GM19397 (cell line): ENCODE measurements around the gene CCDC40.
"Not testable (repeated sequence)": the region's sequence is repeated elsewhere in the genome, so short reads cannot be mapped to it uniquely, and the experiment has no call there.

Experiments
- ATAC-seq: cut with Tn5 transposase; IDR thresholded peaks from one replicate; pipeline ENCODE4 v1.9.1; 2021; ENCODE audit warnings: mild to moderate bottlenecking, moderate library complexity; ENCODE audit not compliant: unreplicated experiment

CCDC40 gene

DNA sequence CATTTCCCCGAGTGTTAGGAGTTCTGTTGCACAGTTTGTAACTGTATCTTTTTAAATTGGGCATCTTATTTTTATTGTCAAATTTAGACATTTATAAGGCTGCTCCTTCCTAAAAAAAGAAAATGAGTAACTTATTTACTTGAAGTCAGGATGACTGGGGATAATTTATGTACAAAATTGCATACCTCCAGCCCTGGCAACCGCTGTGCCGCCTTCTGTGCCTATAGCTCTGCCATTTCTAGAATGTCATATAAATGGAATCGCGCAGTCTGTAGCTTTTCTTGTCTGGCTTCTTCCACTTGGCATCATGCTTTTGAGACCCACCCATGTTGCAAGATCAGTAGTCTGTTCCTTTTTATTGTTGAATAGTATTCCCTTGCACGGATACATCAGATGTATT lies 36.0 kb downstream of the CCDC40 start:
- no peak for ATAC-seq

- ATAC-seq = no peak
These were observed 43.6 kb downstream of the CCDC40 start for GRCh38 chr17:80080081-80080480.

GRCh38 chr17:80081596-80081995 lies 45.2 kb downstream of the CCDC40 start:
- no peak for ATAC-seq

GRCh38 chr17:80082403-80083135 lies 46.1 kb downstream of the CCDC40 start:
- no peak for ATAC-seq

- no peak for ATAC-seq
These were observed 46.8 kb downstream of the CCDC40 start for GRCh38 chr17:80083136-80083661.

- ATAC-seq = no peak
These were observed 48.3 kb downstream of the CCDC40 start for GRCh38 chr17:80084773-80085172.

DNA sequence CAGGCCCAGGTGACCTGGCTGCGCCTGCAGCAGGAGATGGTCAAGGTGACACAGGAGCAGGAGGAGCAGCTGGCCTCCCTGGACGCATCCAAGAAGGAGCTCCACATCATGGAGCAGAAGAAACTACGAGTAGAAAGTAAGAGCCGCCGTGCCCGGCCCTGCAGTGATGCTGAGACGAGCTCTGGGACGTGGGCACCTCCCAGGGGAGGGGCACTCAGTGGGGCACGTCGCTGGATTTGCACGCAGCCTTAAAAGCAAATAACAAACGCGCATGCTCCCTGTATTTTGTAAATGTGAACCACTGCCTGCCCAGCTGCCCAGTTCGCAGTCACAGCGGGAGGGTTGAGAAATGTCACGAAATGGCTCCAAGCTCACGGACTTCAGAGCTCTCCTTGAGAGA lies 49.6 kb downstream of the CCDC40 start:
- ATAC-seq = no peak

GRCh38 chr17:80086616-80087015 lies 50.2 kb downstream of the CCDC40 start:
- no peak for ATAC-seq

DNA sequence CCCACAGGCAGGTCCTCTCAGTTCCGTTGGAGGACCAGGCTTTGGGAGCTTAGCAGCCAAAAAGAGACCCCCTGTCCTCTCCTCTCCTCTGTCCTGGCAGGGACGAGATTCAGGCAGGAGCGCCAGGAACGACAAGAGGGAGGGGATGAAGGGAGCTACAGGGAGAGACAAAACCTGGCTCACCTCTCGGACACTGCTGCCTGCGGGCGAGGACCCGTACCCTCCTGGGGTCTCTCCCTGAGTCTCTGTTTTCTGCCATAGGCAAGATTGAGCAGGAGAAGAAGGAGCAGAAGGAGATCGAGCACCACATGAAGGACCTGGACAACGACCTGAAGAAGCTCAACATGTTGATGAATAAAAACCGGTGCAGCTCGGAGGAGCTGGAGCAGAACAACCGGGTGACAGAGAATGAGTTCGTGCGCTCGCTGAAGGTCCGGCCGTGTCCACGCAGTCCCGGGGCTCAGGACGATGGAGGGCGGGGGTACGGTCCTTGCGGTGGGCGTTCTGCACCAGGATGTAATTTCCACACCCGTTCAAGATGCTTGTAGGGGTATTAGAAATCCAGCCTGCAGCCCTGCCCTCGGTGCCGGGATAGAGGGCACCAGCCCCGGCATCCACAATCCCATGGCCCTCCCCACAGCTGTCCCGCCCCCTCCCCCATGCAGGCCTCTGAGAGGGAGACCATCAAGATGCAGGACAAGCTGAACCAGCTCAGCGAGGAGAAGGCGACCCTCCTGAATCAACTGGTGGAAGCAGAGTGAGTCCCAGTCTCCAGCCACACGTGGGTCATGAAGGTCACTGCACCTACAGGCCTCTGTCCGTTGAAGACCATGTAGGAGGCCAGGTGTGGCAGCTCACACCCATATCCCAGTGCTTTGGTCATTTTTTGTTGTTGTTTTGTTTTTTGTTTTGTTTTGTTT lies 51.2 kb downstream of the CCDC40 start:
- ATAC-seq = no peak

DNA sequence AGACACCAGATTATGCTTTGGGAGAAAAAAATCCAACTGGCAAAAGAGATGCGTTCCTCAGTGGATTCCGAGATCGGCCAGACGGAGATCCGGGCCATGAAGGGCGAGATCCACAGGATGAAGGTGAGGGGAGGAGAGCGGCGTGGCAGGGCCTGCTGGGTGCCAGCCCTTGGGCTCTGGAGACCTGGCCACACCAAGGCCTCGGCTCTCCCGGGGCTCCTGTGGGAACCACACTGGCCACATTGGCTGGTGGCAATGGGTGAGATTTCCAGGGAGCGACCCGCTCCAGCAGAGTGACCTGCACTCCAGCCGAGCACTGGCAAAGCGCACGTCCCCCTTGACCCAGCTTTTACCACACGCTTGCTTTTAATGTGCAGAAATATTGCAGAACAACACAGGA lies 53.3 kb downstream of the CCDC40 start:
- no peak for ATAC-seq

DNA sequence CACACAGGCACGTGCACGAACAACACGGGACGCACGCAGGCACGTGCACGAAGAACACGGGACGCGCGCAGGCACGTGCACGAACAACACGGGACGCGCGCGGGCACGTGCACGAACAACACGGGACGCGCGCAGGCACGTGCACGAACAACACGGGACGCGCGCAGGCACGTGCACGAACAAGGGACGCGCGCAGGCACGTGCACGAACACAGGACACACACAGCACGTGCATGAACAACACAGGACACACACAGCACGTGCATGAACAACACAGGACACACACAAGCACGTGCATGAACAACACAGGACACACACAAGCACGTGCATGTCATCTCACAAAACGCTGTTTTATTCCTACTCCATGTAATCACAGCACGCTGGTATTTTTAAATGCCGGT lies 53.7 kb downstream of the CCDC40 start:
- ATAC-seq = not testable (repeated sequence)

GRCh38 chr17:80091376-80091775 lies 54.9 kb downstream of the CCDC40 start:
- ATAC-seq = no peak

- no peak for ATAC-seq
These were observed 56.5 kb downstream of the CCDC40 start for GRCh38 chr17:80092959-80093358.

GRCh38 chr17:80095038-80095843 lies 58.8 kb downstream of the CCDC40 start:
- ATAC-seq = no peak

DNA sequence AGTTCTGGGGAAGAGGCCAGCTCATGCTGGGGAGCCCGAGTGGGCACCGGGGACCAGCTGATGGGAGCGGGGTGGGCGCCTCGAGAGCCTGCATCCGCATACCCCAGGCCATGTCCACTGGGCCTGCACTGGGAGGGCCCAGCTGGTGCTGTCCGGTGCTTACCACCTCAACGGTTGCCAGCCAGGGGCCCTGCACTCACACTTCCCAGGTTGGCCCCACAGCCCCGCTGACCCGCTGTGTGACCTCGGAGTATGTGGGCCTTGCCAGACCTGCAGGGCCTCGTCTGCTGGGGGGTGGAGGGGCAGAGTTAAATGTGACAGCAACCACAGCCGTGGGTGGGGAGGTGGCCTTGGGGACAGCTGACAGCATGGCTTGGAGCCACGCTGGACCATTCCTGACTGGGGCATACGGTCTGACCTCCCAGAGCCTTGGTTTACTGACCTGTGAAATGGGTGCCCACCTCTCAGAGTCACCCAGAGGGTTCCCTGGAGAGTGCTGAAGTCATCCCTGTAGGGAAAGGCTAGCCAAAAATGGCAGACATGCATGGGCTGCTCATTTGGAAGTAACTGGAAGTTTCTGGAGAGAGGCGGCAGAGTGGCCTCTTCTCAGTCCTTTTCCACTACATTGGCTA lies 59.5 kb downstream of the CCDC40 start:
- ATAC-seq = no peak

DNA sequence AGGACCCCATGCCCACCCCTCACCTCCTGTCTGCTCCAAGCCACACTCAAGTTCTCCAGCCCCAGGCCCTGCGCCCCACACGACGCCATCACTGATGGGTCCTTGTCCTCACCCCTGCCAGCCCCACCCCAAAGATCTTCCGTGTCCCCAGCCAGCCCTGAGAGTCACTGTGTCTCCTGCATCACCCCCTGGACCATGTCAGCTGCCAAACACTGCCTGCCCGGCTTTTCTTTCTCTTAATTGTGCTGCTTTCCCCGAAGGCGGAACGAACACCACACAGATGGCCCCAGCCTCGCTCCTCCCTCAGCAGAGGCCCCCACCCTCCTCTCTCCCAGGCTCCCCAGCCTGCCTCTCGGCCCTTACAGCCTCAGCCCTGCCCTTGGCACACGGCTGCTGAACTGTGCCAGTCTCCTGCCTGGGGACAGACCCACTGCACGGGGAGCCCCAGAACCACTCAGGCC lies 60.1 kb downstream of the CCDC40 start:
- ATAC-seq = no peak

DNA sequence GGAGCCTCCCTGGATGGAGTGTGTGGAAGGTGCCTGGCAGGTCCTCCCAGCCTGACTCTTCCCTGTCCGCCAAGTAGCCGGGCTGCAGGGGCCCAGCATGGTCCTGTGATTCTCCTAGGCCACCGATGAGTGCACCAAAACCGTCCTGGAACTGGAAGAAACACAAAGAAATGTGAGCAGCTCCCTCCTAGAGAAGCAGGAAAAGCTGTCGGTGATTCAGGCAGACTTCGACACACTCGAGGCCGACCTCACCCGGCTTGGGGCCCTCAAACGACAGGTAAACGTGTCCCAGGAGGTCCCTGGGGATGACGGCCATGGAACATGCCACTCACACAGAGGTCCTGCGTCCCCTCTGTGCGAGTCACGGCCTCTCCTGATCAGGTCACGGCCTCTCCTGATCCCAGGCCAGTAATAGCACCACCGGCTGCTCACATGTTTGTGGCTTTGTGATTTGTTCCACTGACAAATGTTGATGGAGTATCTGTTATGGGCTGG lies 60.7 kb downstream of the CCDC40 start:
- no peak for ATAC-seq

DNA sequence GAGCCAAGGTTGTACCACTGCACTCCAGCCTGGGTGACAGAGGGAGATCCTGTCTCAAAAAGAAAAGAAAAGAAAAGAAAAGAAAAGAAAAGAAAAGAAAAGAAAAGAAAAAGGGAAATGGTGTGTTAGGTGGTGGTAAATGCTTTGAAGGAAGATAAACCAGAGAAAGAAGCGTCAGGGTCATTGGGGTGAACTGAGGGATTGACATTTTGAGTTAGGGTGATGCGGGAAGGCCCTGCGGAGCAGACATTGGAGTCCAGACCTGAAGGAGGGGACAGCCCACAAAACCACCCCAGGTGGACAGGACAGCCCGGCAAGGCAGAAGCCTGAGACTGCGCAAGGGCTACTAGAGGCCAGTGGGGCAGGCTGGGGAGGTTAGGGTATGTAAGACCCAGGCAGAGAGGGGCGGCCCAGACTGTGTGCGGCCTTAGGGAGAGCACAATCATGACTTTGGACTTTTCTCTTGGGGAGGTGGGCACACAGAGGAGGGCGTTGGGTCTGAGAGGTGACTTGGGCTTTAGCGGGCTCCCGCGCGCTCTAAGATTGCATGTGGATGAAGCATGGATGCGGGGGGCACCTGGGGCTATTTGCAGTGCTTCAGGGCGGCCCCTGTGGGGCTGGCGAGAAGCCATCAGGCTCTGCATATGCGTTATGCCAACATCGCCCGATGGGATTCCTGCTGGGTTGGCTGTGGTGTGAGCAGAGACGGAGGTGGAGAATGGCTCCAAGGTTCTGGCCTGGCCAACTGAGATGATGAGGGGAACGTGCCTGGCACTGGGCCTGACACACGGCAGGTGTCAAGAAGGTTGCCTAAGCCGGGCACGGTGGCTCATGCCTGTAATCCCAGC lies 61.6 kb downstream of the CCDC40 start:
- ATAC-seq = no peak

DNA sequence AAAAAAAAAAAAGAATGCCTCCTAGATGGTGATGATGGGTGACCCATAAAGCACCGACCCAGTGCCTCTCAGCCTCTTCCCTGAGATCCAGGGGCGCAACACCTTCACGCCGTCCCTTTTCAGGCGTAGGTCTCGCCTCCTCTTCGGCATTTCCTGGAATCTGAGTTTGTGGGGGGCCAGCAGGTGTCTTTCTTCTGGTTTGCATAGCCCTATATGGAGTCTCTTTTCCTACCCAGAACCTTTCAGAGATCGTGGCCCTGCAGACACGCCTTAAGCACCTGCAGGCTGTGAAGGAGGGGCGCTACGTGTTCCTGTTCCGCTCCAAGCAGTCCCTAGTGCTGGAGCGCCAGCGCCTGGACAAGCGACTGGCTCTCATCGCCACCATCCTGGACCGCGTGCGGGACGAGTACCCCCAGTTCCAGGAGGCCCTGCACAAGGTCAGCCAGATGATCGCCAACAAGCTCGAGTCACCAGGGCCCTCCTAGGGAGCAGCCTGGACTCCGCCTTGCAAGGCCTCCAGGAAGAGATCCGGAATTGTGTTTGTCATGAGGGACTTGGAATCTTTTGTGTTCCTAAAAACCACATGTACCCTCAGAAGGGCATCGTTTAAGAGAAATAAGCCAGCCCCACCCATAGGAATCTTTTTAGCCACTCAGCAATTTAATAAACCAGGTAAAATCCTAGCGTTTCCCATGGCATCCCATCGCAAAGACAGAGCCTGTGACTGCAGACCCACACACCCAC lies 63.0 kb downstream of the CCDC40 start:
- no peak for ATAC-seq
